Measurements from ENCODE around the gene MED8. TPM values are rescaled to one million over a fixed set of nuclear protein-coding genes. Genes with fewer than 3 reads are reported as not detected.

MED8 gene
- total and polyA plus RNA-seq, 9 of the 15 experiments (the other 6 are each of a cell fraction or from before 2014, with no cell fraction given), result 23.0 to 120 (median 56.4) TPM

- no peak for DNase-seq (ENCODE audit: extremely low read depth in 1 of 4, low spot score in 3 of 4)
Observed at GRCh38 chr1:43434256-43434655, 44.7 kb upstream of the MED8 start.

More at GRCh38 chr1:43434256-43434655, 44.7 kb upstream of the MED8 start:
- WGBS (ENCODE audit: insufficient coverage, low coverage, missing lambda C conversion rate), result 80% methylated on average over 7 of the region's 7 CpGs
- in situ Hi-C loops (cut with MboI), result no loop called here
- Histone ChIP-seq H3K27ac (ENCODE audit: extremely low read depth, low read depth, low read length) (no peak overlapping the region), H3K4me2 (ENCODE audit: insufficient read depth, low read length) (no peak overlapping the region), H3K9me3 (replicated peaks; ENCODE audit: control insufficient read depth, insufficient read depth, low read depth, low read length) (no peaks in the 10 kb centered on the region), H3K36me3 (ENCODE audit: control insufficient read depth, insufficient read depth, low read length) (peaks cover 55% of the 10 kb centered on the region; the same call in 2 of the 3 replicates), H3K9ac (ENCODE audit: insufficient read depth in 1 of 2, low read depth in 2 of 2, low read length in 2 of 2) (no peak overlapping the region), H3K9me1 (ENCODE audit: control insufficient read depth, insufficient read depth, low read length) (no peaks in the 10 kb centered on the region), H3K4me1 (replicated peaks in 1 of 2; ENCODE audit: control insufficient read depth in 2 of 2, insufficient read depth in 2 of 2, low read length in 2 of 2) (no peaks in the 10 kb centered on the region), H3K79me2 (ENCODE audit: control insufficient read depth, insufficient read depth, low read length) (no peaks in the 10 kb centered on the region), H4K20me1 (replicated peaks; ENCODE audit: control insufficient read depth, insufficient read depth, low read length) (no peaks in the 10 kb centered on the region), H2AFZ (ENCODE audit: low read depth, low read length) (no peak overlapping the region), H3K4me3 (no peak overlapping the region), H3K27me3 (ENCODE audit: control insufficient read depth in 2 of 2, insufficient read depth in 2 of 2, low read length in 2 of 2) (no peaks in the 10 kb centered on the region)
- intact Hi-C loops (cut with micrococcal nuclease), result no loop called here
- ChIA-PET POLR2A (interaction anchor here (1.1 to 1.7 kb wide), 2 partner anchors 10 to 21 kb away, joined by 4 to 6 read pairs; no protein-coding TSS in a partner anchor), CTCF (ENCODE audit: low intra/inter-chr PET ratio) (no interaction called here)
- no TSS peak for BruUV-seq (replicated peaks)
- ATAC-seq (no peak), FAIRE-seq (no peak)
- TF ChIP-seq WHSC1 (IDR thresholded peaks at IDR 0.05; ENCODE audit: low read length) (no peak), CEBPG (CRISPR knock-in tag; IDR thresholded peaks at IDR 0.05) (no peak), CEBPG (tag; conservative IDR thresholded peaks at IDR 0.05 in 1 of 2, IDR thresholded peaks at IDR 0.05 in 1 of 2) (no peak), ZNF253 (CRISPR knock-in tag; conservative IDR thresholded peaks at IDR 0.05) (no peak), ARID3A (IDR thresholded peaks at IDR 0.05; ENCODE audit: borderline replicate concordance, low read depth, low read length) (no peak), SMAD3 (CRISPR knock-in tag; conservative IDR thresholded peaks at IDR 0.05) (no peak), MTF1 (CRISPR knock-in tag; IDR thresholded peaks at IDR 0.05; ENCODE audit: borderline replicate concordance) (no peak), FOXP4 (CRISPR knock-in tag; IDR thresholded peaks at IDR 0.05; ENCODE audit: borderline replicate concordance) (no peak), ZBTB1 (CRISPR knock-in tag; IDR thresholded peaks at IDR 0.05; ENCODE audit: borderline replicate concordance, low read depth) (no peak), SMARCE1 (IDR thresholded peaks at IDR 0.05) (no peak), NFYB (IDR thresholded peaks at IDR 0.05; ENCODE audit: extremely low read depth, insufficient read length) (no peak), SRSF9 (IDR thresholded peaks at IDR 0.05; ENCODE audit: borderline replicate concordance, low read depth, low read length) (no peak), ZNF511 (CRISPR knock-in tag; IDR thresholded peaks at IDR 0.05) (no peak)
- TF ChIP-seq, protein P1, sequence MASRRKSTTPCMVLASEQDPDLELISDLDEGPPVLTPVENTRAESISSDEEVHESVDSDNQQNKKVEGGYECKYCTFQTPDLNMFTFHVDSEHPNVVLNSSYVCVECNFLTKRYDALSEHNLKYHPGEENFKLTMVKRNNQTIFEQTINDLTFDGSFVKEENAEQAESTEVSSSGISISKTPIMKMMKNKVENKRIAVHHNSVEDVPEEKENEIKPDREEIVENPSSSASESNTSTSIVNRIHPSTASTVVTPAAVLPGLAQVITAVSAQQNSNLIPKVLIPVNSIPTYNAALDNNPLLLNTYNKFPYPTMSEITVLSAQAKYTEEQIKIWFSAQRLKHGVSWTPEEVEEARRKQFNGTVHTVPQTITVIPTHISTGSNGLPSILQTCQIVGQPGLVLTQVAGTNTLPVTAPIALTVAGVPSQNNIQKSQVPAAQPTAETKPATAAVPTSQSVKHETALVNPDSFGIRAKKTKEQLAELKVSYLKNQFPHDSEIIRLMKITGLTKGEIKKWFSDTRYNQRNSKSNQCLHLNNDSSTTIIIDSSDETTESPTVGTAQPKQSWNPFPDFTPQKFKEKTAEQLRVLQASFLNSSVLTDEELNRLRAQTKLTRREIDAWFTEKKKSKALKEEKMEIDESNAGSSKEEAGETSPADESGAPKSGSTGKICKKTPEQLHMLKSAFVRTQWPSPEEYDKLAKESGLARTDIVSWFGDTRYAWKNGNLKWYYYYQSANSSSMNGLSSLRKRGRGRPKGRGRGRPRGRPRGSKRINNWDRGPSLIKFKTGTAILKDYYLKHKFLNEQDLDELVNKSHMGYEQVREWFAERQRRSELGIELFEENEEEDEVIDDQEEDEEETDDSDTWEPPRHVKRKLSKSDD (conservative IDR thresholded peaks at IDR 0.05; ENCODE audit: low read length), result no peak
